Stimulated activated CD8-positive, alpha-beta memory T cell treated with anti-CD3 and anti-CD28 coated beads, Interleukin-7, amount 100 ng/mL, for 1 hour (primary cell): ENCODE measurements around the gene DPEP3.

ENCODE experiments used
- DNase-seq, 2 donors: peaks; one replicate each; pipeline ENCODE4 v3.0.0-alpha.2; 2020; ENCODE audit warnings: low read depth in 2 of 2

The DPEP3 gene

GRCh38 chr16:67967183-67967957, 12.9 kb downstream of the DPEP3 start:
- no peak for DNase-seq

GRCh38 chr16:67966549-67967182, 13.6 kb downstream of the DPEP3 start:
- no peak for DNase-seq

GRCh38 chr16:67965668-67966548, 14.4 kb downstream of the DPEP3 start:
- DNase-seq = no peak

DNA sequence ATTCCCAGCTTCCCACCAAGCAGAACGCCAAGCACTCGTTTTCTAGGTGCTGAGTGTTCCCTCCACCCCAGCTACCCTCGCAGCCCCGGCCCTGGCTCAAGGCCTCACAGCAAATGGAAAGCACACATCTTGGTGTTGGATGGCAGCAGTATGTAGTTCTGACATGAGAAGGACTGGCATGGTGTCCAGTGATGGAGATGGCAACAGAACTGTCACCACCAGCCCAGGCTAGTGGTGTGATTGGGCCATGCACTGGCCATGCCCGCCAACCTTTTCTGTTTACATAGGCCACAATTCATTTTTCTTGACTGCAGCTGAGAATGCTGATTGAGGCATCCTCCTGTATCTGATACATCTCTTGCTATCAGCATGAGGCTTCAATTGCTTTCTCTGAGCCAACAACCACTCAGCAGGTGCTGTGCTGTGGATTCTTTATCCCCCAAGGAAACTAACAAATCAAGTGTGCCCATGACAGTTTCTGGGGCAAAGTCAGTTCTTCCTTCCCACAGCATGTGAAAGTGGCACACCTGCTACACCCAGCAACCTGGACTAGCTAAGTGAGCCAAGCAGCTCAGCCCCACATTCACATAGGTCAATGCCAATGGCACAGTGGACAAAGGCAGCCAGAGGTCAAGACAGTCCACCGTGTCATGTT, 15.7 kb downstream of the DPEP3 start:
- DNase-seq = no peak

DNA sequence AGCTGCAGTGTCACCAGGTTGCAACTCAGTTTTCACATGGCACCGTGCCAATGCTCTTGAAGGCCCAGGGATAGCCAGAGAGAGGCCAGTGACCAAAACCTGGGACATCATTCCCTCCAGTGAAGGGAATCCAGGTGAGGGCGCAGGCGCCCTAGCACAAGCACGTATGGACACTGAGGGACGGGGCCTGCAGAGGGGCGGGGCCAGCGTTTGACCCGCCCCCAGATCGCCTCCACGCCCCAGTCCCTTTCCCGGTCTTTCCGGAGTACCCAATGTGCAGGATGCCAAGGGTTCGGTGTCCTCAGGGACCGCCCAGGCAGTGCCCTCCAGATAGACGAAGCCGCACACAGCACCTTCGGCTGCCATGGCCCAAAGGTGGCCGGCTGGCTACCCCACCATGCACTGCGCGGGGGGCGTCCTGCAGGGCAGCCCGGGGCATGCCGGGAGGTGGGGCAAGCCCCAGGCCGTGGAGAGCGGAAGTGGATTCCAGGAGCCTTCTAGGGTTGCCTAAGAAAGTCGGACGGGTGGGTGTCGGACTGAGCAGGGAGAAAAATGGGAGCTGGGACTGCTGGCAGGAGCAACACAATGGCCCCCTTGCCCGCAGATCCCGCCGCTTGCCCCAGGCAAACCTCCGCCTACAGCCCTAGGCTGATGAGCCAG, 16.5 kb downstream of the DPEP3 start:
- DNase-seq = no peak

DNA sequence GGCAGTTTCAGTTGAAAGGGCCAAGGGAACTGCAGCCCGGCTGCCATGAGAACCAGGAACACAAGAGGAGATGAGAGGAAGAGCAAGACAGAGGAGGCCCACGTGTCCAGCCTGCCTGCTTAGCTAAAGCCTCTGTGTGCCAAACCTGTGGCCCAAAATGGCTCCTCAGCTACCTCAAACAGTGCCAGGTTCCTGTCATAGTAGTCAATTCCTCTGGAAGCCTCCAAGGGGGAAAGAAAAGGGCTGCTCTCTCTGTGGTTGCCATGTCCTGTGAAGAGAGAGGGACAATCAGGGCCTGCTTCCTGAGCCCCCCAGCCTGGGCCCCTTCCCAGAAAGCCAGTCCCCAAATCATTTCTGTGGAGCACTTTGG, 17.0 kb downstream of the DPEP3 start:
- DNase-seq = no peak

DNA sequence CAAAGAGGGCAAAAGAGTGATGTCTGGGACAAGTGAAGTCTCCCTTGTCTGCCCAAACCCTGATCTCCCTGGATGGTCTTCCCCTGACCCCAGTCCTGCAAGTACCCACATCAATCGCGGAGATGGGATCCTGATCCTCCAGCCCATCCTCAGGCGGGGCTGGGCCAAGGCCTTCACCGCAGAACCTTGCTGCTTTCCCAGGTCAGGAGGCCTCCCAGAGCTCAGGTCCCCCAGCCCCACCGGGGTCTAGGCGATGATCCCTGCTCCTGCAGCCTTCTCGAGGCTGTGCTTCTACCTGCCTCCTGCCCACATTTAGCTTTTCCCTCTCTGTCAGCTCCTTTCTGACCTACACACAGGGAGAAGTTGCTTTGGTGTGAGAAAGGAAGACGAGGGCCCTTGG, 18.2 kb downstream of the DPEP3 start:
- no peak for DNase-seq

DNA sequence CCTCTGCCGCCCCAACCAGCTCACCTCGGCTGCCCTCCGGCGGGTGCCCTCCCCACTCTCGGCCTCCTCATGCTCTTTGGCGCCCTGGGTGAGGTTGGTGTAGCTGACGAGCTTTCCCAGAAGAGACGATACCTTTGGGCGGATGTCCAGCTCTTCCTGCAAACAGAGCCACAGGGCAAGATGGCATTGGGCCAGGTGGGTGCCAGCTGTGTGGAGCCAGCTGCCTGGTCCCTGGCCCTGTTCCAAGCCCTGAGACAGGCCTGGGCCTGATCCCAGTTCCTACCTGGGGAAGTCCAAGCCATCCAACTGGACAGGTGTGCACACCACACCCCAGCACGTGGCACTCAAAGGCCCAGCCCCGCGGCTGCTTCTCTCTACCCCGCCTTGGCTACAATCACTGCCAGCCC, 18.7 kb downstream of the DPEP3 start:
- no peak for DNase-seq

- DNase-seq = no peak
These were observed 20.6 kb downstream of the DPEP3 start for GRCh38 chr16:67959536-67960329.

GRCh38 chr16:67957622-67958021, 22.7 kb downstream of the DPEP3 start:
- DNase-seq = no peak

DNA sequence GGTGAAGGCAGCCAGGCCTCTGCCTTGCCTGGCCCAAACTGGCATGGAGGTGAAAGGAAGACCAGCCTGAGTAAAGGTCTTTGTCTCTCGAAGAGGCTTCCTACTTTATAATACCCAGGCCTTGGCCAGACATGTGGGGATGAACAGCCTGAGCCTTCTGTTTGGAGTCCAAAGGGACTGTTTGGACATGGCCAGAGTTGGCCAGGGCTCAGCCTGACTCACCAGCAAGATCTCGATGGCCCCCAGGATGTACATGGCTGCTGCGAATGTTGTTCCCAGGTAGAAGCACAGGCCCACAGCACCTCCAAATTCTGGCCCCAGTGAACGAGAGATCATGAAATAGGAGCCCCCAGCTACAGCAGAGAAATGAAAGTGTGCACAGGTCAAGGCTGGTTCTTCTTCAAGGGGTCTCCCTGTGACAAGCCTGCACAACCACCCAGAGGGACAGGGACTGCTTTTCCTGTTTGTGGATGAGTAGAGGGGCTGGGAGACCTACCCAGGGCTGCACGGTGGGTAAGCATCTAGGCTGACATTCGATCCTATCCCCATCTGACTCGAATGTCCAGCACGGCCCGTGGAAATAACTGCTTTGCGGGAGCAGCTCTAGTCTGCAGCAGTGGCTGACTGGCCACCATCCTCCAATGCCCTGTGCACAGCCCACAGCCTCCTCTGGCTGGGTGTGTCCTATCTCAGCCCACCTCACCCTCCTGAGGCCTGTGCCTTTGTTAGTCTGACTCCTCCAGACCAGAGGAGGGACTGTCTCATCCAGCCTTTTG, 25.7 kb downstream of the DPEP3 start:
- no peak for DNase-seq

GRCh38 chr16:67953641-67954375, 26.5 kb downstream of the DPEP3 start:
- DNase-seq = no peak

DNA sequence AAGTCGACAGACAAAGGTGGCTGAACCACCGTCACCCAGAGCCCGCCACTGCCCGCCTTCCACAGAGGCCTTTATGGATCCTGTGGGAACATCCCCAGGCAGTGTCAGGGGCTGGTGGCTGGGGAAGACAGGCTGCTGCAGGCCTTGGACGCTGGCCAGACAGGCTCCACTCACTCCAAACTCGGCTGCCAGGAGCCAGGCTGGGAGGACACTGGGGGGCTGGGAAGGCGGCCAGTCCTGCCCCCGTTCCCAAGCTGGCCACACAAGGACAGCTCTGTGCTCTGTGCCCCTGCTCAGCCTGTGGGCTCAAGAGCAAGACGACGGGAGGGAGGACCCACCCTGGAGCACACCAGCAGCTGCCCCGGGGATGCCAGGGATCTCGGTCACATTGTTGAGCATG, 28.8 kb downstream of the DPEP3 start:
- no peak for DNase-seq

DNA sequence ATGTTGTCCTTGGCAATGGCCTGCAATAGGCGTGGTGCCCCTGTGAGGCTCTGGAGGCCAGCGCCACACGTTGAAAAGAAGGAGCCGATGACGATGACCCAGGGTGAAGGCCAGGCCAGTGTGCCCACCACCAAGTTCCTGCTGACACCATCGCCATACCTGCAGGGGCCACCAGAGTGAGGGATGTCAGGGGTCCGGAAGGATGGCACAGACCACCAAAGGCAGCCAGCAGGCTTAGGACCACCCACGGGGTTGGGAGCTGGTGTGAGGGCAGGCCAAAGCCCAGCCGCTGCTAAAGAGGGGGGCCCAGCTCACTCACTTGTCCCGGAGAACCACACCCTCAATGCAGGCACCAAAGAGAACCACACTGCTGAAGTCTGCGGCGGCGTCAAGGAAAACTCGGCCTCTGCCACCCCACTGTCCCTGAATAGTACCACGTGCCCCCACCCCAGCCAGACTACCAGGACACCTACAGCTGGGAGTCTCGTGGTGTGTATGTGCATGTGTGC, 29.9 kb downstream of the DPEP3 start:
- no peak for DNase-seq

DNA sequence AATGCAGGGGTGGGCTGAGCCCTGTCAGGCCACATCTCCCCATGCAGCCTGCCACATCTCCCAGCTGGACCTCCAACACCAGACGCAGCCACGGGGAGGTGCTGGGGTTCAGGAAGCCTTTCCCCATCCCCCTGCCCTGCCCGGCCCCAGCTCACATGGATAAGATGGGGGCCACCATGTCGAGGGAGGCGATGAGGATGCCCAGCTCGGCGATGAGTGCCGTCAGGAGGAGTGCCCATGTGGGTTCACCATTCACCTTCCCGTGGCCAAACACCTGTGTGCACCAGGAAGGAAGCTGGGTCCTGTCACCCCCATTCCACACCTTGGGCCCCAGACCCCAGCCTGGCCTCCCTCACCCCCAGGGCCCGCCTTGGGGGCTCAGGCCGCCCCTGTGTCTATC, 30.7 kb downstream of the DPEP3 start:
- no peak for DNase-seq

- no peak for DNase-seq
These were observed 32.3 kb downstream of the DPEP3 start for GRCh38 chr16:67948015-67948414.

DNA sequence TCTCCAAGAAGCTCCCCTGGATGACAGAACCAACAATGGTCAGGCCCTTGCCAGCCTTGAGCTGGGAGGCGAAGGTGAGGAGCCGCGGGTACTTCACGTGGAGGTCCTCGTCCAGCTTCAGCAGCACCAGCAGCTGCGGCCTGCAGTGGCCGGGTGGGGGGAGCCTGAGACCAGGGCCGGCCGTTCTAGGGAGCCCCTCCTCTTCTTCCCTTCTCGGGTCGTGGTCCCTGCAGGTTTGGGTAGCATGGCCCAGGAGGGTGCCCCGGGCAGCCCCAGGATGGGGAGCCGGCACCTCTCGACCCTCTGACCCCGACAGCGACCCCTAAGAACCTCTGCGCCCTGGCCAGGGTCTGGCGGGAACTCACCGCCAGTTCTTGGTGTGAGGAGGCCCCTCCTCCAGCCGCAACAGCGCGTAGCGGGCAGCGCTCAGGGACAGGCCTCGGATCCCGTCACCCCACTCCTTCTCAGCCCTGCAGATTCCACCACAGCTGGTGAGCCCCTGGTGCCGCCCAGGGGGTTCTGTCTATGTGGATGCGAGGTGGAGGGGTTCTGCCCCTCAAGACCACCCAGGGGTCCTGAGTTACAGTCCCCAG, 33.2 kb downstream of the DPEP3 start:
- DNase-seq = no peak

- DNase-seq = no peak
These were observed 34.1 kb downstream of the DPEP3 start for GRCh38 chr16:67946128-67946569.
